Urothelium cell line (cell line): Measurements from ENCODE around the gene ACIN1.
"Not testable (repeated sequence)": the region's sequence is repeated elsewhere in the genome, so short reads cannot be mapped to it uniquely, and the experiment has no call there.

Experiments
- DNase-seq: peaks from one replicate; pipeline ENCODE4 v3.0.0; 2011; ENCODE audit warnings: low spot score, mixed read lengths
- FAIRE-seq: peaks from 2 replicates; lab custom pipeline; 2011; peaks lifted over from hg19 to GRCh38; lab: Jason Lieb, UNC

Gene ACIN1

DNA sequence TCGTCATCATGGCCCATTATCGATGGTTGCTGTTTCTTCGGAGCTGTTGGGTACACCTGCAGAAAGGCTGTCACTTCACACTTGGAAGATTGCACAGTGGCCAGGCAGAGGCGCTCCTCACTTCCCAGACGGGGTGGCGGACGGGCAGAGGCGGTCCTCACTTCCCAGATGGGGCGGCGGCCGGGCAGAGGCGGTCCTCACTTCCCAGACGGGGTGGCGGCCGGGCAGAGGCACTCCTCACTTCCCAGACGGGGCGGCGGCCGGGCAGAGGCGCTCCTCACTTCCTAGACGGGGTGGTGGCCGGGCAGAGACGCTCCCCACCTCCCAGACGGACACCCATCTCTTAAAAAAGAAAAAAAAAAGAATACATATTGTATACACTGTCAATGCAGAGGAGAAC is 13.2 kb upstream of the ACIN1 start:
- not testable (repeated sequence) for DNase-seq, FAIRE-seq

DNA sequence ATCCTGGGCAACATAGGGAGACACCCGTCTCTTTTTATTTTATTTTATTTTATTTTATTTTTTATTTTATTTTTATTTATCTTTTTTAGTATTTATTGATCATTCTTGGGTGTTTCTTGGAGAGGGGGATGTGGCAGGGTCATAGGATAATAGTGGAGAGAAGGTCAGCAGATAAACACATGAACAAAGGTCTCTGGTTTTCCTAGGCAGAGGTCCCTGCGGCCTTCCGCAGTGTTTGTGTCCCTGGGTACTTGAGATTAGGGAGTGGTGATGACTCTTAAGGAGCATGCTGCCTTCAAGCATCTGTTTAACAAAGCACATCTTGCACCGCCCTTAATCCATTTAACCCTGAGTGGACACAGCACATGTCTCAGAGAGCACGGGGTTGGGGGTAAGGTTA is 12.7 kb upstream of the ACIN1 start:
- not testable (repeated sequence) for FAIRE-seq, DNase-seq

DNA sequence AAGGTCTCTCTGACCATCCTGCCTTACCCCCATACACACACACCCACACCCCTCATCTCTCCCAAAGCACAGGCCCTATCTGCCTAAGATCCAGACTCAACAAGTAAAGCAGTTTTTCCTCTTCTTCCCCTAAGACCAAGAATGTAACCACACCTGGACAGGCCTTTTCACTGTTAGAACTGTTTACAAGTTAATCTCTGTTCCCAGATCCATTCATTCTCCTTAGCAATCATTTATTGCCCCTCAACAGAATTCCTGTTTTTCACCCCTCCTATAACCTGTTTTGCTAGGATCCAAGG is 11.8 kb upstream of the ACIN1 start:
- DNase-seq (no peak), FAIRE-seq (no peak)

DNA sequence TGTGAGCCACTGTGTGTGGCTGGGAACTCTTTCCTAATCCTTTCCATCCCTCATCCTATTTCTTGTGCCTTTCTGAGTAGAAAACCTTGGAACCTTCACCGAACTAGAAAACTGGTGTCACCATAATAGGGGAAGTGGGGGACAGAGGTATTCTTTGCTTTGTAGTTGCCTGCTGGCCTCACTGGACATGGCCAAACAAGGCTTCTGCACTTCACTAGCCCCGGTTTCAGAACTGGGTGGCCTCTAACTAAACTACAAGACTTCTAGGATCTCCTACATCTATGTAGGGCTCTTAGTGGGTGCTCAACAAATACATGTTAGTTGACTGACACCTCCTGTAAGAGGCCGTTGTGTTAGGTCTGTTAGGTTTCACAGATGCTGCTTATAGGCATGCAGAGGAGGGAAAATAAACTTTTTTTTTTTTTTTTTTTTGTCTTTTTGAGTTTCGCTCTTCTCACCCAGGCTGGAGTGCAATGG is 10.4 kb upstream of the ACIN1 start:
- DNase-seq: no peak
- FAIRE-seq: no peak

DNA sequence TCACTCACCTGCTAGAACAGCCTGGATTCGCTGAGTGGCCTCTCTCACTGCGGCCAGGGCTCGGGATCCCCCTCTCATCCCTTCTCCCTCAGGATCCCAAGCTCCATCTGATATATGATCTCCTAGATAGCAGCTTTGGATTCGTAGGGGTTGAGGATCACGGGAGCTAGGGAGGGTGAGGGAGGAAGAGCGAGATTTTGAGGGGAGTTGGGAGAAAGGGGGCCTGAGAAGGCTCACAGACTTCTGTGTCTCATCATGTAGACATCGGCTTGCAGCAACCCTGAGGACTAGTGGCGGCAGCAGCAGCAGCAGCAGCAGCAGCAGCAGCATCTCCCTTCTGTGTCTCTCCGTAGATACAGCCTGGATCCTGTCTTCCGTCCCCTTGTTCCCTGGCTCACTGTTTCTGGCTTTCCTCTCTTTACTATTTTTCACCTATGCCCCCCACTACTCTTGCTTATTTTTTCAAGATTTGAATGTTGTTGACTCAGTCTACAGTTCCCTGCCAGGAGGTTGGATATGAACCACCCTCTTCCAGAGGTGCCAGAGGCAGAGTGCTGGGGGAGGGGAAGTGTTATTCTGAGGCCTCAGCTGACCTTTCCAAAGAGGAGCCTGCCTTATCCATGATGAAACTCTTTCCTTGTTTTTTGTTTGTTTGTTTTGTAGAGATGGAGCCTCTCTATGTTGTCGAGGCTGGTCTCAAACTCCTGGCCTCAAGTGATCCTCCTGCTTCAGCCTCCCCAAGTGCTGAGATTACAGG is 9.8 kb upstream of the ACIN1 start, which contains the start of gene CIROP:
CIROP (minus strand) TSS at position 399 of the 757 bp plus-strand sequence; CDS start at position 330, 69 bp downstream.
- no peak for FAIRE-seq
- no peak for DNase-seq

DNA sequence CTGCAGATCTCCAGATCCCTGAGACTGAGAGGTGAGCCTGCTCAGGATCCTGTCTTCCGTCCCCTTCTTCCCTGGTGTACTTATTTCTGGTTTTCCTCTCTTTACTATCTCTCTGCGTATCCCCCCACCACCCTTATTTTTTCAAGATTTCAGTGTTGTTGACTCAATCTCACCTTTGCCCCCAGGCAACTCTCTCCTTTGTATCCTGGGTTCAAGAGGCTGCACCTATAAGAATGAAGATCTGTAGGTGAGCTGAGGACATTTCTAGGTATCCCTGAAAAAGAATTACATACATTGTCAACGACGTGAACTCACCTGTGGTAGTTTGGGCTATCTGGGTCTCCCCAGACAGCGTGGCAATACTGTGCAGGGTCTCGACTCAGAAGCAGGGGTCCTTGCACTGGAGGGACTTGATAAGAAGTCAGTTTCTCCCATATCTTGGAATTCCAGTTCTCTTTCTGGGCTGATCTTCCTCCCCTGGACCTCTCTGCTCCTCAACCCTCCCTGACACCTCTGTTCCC is 9.2 kb upstream of the ACIN1 start:
- FAIRE-seq (no peak), DNase-seq (no peak)

DNA sequence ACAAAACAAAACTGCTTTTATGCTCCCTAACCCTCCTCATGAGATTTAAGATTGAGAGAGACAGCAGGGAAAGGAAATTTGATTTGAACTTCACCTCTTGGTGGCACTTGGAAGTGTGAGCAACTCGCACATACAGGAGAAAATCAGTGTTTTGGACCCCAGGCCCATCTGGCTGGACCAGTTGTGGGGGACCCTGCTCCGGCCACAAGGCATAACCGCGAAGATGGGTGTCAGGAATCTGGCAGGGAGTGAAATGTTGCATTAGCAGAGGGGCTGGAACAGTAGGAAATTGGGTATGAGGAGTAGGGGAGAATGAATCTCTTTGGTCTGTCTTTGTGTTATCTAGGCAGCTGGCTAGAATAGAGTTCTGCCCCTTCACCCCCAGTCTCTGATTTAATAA is 8.6 kb upstream of the ACIN1 start:
- FAIRE-seq (no peak), DNase-seq (no peak)

DNA sequence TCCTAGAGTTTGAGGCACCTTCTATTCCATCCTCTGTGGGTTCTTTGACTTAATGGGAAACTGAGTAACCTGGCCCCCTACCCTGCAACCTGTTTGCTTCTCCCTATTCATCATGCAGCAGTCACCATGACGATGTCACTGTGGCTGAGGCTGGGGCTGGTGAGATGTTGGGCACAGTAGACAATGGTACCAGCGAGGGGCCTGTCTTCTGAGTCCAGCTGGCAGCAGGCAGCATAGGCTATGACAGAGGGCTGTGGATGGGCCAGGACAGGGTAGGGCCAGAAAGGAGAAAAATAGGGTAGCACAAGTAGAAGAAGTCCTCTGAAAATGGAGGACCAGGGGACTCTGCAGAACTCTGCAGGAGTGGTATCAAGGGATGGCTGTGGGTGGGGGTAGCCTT is 7.9 kb upstream of the ACIN1 start:
- DNase-seq (no peak), FAIRE-seq (no peak)

DNA sequence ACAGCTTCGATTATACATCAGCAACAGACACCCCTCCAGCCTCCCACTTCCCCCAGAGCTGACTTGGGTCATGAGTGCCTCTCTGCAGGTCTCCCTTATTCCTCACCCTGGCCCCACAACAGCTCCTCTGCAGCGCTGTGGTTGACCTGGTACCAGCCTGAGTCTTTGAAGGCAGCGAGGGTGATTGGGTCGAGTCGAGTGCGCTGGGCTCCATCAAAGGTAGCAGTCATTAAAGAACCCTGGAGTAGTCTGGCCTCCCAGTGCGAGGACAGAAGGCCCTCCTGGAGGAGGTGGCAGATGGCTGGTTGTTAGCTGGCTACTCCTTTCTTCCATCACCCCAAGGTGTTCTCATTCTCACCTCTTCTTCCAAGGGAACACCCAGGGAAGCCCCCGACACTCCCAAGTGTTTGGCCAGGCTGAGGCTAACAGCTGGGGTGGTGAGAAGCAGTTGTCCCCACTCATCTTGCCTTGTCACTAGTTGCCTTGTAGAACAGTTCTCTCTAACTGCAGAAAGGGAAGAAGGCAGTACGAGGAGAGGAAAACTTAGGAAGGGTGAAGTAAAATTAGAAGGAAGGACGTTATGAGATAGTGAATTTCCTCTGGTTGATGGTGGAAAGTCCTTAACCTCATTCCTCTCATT is 7.2 kb upstream of the ACIN1 start:
- DNase-seq: no peak
- FAIRE-seq: no peak

DNA sequence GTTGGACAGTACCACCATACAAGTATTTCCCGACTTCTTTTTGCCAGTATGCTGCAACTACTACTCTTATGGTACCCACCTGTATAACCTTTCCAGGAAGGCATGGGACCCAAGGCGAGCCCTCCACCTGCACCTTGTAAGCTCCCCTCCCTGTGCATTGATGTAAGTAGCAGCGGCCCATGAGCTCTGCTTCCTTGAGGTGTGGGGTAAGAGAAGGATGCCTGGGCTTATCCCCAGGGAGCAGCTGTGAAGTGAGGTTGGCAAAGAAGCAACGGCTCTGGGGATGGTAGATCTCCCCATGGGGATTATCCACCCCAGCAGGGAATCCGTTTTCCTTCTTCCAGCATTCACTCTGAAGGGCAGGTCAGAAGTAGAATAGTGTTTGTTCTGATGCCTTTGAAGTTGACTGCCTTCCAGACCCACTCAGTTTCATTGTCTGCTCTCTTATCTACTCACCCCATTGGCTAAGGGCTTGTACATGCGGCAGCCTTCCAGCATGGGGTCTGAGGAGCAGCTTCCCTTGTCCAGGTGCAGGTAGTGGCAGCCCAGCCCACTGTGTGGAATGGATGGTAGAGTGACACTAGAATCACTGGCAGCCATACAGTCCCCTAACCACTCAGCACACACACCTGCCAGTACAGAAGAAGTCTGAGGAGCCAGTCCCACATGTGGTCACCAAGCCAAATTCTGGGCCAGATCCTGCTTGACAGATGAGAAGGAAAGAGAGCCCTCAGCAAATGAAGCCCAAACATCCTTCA is 6.5 kb upstream of the ACIN1 start:
- no peak for FAIRE-seq
- no peak for DNase-seq

DNA sequence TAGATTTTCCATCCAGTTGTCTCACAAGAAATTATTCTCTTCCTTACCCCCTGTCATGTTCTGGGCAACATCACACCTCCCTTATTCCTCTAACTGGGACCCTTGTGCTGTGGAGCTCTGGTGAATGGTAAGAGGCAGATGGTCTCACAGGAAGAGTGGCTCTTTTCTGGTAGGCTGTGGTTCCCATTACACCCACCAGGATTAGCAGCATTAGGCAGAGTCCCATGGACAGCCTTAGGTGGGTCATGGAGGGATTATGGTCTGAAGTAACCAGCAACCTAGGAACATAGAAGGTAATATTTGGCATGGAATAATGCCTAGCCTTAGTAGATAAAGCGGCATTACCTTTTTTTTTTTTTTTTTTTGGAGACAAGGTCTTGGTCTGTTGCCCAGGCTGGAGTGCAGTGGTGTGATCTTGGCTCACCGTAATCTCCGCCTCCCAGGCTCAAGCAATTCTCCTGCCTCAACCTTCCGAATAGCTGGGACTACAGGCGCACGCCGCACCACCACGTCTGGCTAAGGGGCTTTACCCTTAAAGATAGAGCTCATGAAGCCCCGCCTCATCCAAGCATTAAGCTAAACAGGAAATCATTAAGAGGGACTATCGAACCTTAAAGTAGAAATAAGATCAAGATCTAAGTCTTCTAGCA is 4.4 kb upstream of the ACIN1 start:
- FAIRE-seq: no peak

DNA sequence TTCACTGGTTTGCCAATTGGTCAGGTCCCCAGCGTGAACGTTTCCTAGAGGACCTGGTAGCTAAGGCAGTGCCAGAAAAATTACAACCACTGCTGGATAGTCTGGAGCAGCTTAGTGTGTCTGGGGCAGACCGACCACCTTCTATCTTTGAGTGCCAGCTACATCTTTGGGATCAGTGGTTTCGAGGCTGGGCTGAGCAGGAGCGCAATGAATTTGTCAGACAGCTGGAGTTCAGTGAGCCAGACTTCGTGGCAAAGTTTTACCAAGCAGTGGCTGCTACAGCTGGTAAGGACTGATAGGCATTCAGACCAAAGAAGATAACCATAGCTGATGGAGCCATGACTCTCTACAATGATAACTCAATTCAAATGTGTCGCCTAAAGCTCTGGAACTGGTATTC is 2.9 kb upstream of the ACIN1 start:
- FAIRE-seq (no peak), DNase-seq (no peak)

More for the DNA sequence above, 4.4 kb upstream of the ACIN1 start:
- DNase-seq: no peak

DNA sequence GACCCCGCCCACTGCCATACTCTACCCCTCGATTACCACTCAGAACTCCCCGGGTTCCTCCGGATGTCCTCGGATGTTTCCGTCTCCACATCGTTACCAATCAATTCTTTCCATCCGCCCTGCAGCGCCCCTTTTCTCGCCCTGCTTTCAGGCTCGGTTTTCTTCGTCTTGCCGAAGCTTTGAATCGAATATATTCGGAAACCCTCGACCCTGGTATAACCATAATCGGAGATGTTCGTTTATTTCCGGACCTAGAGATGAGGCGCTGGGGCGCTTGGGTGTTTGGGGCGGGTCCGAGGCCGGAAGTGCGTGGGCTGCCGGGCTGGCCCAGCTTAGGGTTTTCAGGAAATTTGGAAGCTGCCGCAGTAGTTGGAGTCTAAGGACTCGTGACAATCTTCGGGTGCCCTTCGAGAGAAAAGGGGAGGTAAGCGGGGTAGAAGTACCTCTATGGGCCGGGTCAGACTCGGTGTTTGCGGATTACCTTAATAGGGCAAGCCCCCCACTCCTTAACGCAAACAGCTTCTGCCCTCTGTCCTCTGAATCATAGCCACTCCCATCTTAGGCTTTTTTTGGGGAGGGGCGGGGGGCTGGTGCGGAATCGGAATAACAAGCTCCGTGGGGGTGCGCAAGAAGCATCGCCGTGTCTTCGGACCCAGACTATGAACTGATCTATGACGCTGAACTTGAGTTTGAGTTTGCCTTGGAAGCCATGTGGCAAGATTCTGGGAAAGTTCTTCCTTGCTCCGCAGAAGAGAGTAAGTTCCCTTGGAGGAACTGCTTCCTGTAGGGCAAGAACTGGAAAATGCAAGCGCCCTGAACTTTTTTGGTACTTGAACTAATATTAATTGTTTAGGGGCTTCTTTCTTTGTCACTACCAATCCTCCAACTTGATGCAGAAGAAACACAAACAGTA is 516 bp upstream of the ACIN1 start, which contains the start of gene C14orf119:
C14orf119 (plus strand) TSS at position 310 of the 913 bp plus-strand sequence. CDS start 2,154 bp downstream, outside the sequence.
- DNase-seq (peak; percentile 97), FAIRE-seq (peak; percentile 30)

DNA sequence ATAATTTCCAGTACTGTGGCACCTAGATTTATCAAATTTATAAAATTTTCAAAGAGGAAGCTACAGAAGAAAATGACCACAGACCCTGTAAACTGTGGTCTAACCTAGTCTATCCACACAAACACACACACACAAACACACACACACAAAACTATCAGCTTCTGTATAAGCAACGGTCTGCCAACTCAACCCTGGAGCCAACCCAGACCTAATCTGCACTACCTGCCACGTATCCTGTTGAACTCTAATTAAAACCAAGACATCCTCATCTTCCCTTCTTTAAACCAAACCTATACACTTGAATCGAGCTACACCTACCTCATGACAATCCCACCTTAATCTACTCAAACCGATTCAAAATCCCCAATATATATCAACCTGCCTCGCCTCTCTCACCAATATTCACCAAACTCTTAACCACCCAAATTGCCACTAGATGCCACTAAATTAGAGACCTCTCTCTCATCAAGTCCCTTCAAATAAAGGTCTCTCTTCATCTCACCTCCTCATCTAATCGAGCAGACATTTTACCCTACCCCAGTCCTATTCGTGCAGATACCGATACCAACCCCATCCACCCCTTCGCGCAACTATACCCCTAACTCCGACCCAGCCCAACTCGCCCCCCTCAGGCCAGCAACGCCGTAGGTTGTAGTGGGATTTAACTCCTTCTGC is 808 bp downstream of the ACIN1 start:
- no peak for DNase-seq
- FAIRE-seq: no peak

DNA sequence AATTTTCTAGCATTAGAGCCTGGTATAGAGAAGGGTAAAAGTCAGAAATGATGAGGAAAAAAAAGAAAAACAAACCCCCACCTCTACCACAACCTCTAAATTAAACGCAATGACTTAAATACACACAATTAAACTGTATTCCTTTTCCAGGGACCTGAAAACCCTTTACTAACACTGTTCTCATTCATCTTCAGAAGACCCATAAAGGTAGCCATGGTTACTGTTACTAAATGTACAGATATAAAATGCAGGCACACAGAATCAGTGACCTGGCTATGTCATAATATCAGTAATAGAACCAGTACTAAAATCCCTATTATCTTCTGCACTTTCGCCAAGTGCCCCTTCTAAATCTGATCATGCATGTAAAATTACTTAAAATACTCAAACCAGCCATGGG is 1.4 kb downstream of the ACIN1 start:
- DNase-seq: no peak
- no peak for FAIRE-seq

DNA sequence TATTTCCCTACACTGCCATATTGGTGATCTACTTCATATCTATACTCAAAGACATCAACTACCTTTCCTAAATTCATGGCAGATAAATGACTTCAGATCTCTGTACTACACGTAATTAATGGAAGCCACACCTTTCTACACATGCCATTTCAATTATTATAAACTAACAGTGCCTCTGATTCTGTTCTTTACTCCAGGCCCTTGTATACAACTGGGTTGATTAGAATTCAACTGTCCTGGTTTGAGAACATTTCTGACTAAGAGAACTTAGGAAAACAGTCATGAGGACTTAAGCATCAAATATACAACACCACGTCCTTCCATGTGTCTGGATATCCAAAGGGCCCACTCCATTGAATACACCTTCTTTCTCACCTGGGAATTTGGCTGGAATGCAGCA is 1.8 kb downstream of the ACIN1 start:
- FAIRE-seq: no peak
- no peak for DNase-seq

DNA sequence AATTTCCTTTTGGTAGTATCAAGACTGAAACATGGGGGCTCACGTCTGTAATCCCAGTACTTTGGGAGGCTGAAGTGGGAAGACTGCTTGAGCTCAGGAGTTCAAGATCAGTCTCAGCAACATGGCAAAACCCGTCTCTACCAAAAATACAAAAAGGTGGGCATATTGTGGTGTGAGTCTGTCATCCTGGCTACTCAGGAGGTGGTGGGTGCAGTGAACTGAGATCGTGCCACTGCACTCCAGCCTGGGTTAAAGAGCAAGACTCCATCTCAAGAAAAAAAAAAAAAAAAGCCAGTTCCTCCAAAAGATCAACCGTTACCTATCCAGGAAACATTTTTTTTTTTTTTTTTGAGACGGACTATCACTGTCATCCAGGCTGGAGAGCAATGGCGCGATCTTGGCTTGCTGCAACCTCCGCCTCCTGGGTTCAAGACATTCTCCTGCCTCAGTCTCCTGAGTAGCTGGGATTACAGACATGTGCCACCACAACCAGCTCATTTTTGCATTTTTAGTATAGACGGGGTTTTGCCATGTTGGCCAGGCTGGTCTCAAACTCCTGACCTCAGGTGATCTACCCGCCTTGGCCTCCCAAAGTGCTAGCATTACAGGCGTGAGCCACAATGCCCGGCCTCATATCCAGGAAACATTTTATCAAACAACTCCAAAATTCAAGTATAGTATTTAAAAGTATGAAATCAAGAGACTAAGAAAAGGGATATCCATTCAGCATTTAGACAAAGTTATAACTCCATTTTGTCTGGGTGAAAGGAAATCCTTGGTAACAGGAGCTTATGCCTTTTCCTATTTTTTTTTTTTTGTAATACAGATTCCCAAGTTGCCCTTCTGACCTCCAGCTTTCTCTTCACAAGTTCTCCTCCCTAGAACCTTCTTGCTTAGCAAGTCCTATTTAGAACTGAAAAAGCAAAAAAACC is 3.4 kb downstream of the ACIN1 start:
- no peak for FAIRE-seq

DNA sequence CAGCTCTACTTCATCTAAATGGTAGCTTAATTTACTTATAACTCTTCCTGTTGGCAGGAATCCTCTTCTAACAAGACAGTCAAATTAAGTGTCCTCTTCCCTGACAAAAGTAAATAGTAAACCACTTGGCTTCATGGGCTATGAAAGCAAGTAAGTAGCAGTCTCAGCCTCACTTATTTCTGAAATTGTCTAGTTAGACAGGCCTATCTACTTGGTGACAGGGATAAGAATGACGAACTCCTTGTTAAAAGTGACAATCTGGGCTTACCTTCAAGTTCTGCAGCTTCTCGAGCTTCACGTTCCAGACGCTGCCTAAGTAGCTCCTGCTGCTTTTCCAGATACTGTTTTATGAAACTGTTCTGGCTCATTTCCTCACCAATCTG is 4.7 kb downstream of the ACIN1 start:
- FAIRE-seq: no peak
- DNase-seq: no peak

More for the DNA sequence above, 3.4 kb downstream of the ACIN1 start:
- DNase-seq: no peak
